Ammon's horn (tissue), 1 donor: Measurements from ENCODE around the gene CTDSPL.
A peak's percentile ranks its signal among the peaks of the same experiment; 100 is the strongest.
"Not testable (repeated sequence)": the region's sequence is repeated elsewhere in the genome, so short reads cannot be mapped to it uniquely, and the experiment has no call there.

Experiments
- DNase-seq: peaks from one replicate; pipeline ENCODE4 v3.0.0-alpha.2; 2016; ENCODE audit warnings: low spot score

The CTDSPL gene

GRCh38 chr3:37968813-37969595 is 107.3 kb downstream of the CTDSPL start:
- DNase-seq = no peak

- no peak for DNase-seq
Observed at GRCh38 chr3:37969596-37970100, 108.0 kb downstream of the CTDSPL start.

- DNase-seq = no peak
Observed at GRCh38 chr3:37970802-37971201, 109.1 kb downstream of the CTDSPL start.

GRCh38 chr3:37971467-37971866 is 109.8 kb downstream of the CTDSPL start:
- peak; percentile 68 for DNase-seq

- DNase-seq = not testable (repeated sequence)
Observed at GRCh38 chr3:37972056-37972455, 110.4 kb downstream of the CTDSPL start.

GRCh38 chr3:37973246-37974054 is 111.8 kb downstream of the CTDSPL start:
- DNase-seq = peak; percentile 56

- peak; percentile 87 for DNase-seq
Observed at GRCh38 chr3:37974121-37975083, 112.7 kb downstream of the CTDSPL start.

- DNase-seq = no peak
Observed at GRCh38 chr3:37979541-37980461, 118.1 kb downstream of the CTDSPL start.

- DNase-seq = no peak
Observed at GRCh38 chr3:37980462-37981347, 119.0 kb downstream of the CTDSPL start.

GRCh38 chr3:37981348-37981664 is 119.6 kb downstream of the CTDSPL start:
- no peak for DNase-seq

- no peak for DNase-seq
Observed at GRCh38 chr3:37982331-37982730, 120.7 kb downstream of the CTDSPL start.

GRCh38 chr3:37984051-37984450 is 122.4 kb downstream of the CTDSPL start:
- DNase-seq = no peak

- no peak for DNase-seq
Observed at GRCh38 chr3:37984596-37984995, 122.9 kb downstream of the CTDSPL start.

- no peak for DNase-seq
Observed at GRCh38 chr3:37985637-37986320, 124.1 kb downstream of the CTDSPL start.

GRCh38 chr3:37986479-37987314 is 125.0 kb downstream of the CTDSPL start:
- DNase-seq = no peak

GRCh38 chr3:37987315-37987697 is 125.6 kb downstream of the CTDSPL start:
- no peak for DNase-seq

- DNase-seq = no peak
Observed at GRCh38 chr3:37987751-37988179, 126.1 kb downstream of the CTDSPL start.

- DNase-seq = not testable (repeated sequence)
Observed at GRCh38 chr3:37988376-37988775, 126.7 kb downstream of the CTDSPL start.
